IPS-15b (cell line): Measurements from ENCODE around the gene CNDP2.

Experiments
- H3K27me3 ChIP-seq: one replicate; pipeline ENCODE4 v1.6.1; 2013; ENCODE audit warnings: low read length; ENCODE audit not compliant: control insufficient read depth, insufficient read depth
- H3K36me3 ChIP-seq: one replicate; pipeline ENCODE4 v1.6.1; 2013; ENCODE audit warnings: low read length; ENCODE audit not compliant: control insufficient read depth, insufficient read depth
- H3K4me1 ChIP-seq: one replicate; pipeline ENCODE4 v1.6.1; 2013; ENCODE audit warnings: mild to moderate bottlenecking, low read length; ENCODE audit not compliant: control insufficient read depth, insufficient read depth
- H3K4me3 ChIP-seq: one replicate; pipeline ENCODE4 v1.5.1; 2013; ENCODE audit warnings: low read depth, low read length
- H3K9ac ChIP-seq: one replicate; pipeline ENCODE4 v1.6.1; 2013; ENCODE audit warnings: low read depth, mild to moderate bottlenecking, low read length
- H3K9me3 ChIP-seq: one replicate; pipeline ENCODE4 v1.6.1; 2013; ENCODE audit warnings: mild to moderate bottlenecking, low read length; ENCODE audit not compliant: control insufficient read depth, insufficient read depth

CNDP2 gene

DNA sequence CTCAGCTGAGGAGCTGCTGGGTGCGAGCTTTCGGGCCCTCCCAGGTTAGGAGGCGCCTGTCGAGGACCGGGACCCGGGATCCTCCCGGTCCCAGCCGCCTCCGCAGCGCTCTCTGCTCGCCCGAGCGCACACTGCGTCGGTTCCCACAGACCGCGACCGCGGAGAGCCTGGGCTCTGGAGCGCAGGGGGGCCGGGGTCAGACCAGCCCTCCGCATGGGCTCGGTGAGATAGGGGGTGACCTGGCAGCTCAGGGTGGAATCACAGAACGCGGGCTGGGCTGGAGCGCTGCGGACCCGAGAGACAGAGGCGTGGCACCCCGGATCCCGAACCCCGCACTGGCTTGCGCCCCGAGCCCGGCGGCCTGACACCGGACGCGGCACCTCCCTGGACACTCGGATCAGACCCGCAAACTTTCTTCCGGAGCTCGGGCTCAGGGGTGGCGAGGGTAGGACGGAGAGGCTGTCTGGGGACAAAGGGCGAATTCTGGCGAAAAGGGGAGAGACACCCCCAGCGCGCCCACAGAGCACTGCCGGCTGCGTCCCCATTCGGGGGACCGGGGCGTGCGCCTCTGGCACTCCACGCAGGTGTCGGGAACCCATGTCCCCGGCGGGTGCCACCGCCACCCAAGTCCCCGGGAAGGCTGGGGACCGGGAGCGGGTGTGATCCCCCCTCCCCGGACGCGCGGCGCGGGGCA lies 39.7 kb upstream of the CNDP2 start:
- Histone ChIP-seq H3K27me3 (peaks cover 54% of the 10 kb centered on the region), H3K9ac (no peak overlapping the region), H3K4me1 (no peaks in the 10 kb centered on the region), H3K4me3 (peak overlapping the region; percentile 56), H3K9me3 (no peaks in the 10 kb centered on the region), H3K36me3 (no peaks in the 10 kb centered on the region)

DNA sequence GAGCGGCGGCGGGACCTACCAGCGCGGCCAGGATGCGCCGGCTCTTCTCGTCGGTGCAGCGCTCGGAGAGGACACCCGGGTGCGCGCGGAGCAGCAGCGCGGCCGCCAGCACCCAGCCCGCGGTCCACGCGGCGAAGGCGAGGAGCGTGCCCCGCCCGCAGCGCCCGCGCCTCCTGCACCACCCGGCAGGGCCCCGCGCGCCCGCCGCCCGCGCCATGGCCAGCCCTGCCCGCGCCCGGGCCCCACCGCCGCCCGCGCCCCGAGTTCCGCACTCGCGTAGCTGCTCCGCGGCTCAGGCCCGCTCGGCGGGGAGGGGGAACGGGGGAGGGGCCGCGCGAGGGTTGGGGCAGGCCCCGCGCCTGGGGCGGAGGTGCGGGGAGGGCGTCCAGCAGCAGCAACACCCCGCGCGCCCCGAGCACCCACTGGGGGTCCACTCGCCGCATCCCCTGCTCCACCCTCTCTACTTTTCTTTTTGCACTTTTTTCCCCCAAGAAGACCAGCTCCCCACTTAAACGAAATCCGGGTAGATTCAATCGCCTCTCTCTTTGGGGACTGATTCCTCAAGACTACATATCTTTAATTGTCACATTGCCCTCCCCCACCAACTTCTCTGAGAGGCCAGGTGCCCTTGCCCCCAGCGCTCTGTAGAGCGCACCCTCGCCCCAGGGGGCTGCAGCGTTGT lies 39.0 kb upstream of the CNDP2 start, which contains the start of gene DIPK1C:
DIPK1C (minus strand) TSS at position 266 of the 682 bp plus-strand sequence; CDS start at position 217, 49 bp downstream.
- Histone ChIP-seq H3K4me3 (peak within 1 kb of the TSS; percentile 56), H3K27me3 (peaks cover 54% of the 10 kb centered on the region), H3K9me3 (no peaks in the 10 kb centered on the region), H3K4me1 (no peaks in the 10 kb centered on the region), H3K36me3 (no peaks in the 10 kb centered on the region), H3K9ac (no peak within 1 kb of the TSS)

DNA sequence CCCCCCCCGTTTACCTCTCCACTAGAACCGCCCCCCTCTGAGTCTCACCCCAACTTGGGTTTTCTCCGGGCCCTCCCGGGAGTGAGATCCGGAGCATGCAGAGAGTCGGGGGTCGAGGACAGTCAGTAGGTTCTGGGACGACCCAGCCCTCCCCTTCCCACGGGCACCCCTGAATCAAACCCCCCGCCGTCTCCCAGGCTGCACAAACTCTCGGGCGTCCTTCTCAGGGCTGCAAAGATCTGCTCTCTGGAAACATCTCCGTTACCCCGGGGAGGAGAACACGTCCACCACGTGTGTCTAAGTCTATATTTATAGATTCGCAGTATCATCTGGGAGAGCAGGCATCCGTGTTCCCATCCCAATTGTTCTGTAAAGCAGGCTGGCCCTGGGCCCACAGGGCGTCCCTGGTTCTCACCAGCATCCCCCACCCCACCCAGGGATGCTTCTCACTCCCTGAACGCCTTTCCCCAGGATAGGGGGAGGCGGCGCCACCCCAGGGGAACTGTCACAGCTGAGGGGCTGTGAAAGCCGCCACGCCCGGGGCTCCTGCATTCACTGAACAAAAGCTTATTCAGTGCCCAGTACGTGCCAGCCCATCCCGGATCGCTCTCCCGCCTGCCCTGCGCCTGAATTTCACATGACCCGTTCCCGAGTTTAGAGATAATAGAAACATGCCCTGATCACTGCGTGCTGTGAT lies 38.3 kb upstream of the CNDP2 start:
- H3K9ac ChIP-seq, result no peak overlapping the region
- H3K4me3 ChIP-seq, result peak overlapping the region; percentile 39
- H3K9me3 ChIP-seq, result no peaks in the 10 kb centered on the region
- no peaks in the 10 kb centered on the region for H3K36me3 ChIP-seq
- no peaks in the 10 kb centered on the region for H3K4me1 ChIP-seq
- peaks cover 54% of the 10 kb centered on the region for H3K27me3 ChIP-seq

DNA sequence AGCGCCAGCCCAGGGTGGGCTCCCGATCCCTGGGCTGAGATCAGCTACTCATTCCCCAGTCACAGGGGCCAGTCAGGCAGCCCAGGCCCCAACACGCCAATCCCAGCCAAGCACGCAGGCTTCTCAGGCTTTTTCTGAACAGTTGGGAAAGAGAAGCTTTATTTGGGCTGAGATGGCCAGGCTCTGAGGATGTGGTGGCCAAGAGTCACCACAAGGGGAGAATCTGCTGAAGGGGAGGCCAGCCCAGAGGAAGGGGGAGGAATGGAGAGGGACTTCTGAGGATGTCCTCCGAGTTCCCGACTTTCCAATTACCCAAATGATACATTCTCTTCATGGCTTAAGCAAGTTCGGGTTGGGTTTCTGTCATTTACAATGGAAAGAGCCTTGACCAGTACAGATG lies 36.3 kb upstream of the CNDP2 start:
- no peaks in the 10 kb centered on the region for H3K36me3 ChIP-seq
- peaks cover 45% of the 10 kb centered on the region for H3K27me3 ChIP-seq
- H3K4me1 ChIP-seq, result no peaks in the 10 kb centered on the region
- H3K4me3 ChIP-seq, result no peak overlapping the region
- no peaks in the 10 kb centered on the region for H3K9me3 ChIP-seq
- no peak overlapping the region for H3K9ac ChIP-seq

DNA sequence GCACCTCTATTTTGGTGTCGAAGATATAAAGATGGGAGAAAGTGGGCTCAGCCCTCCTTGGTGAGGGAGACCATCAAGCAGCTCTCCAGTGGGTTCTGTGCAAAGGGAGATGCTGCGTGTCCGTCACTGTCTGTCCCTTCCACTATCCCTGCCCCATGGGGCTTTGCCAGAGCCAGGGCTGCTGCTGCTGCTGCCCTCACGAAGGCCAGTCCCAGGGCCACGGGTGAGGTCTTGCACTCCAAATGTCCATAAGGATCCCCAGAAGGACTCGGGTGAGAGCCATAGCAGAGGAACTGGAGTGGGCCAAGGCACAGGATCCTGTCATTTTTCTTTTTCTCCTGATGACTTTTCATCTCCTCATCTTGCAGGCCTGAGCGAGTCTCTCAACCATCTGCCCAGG lies 35.3 kb upstream of the CNDP2 start:
- Histone ChIP-seq H3K9ac (no peak overlapping the region), H3K9me3 (no peaks in the 10 kb centered on the region), H3K36me3 (no peaks in the 10 kb centered on the region), H3K27me3 (peaks cover 36% of the 10 kb centered on the region), H3K4me3 (no peak overlapping the region), H3K4me1 (no peaks in the 10 kb centered on the region)

GRCh38 chr18:74463254-74463653 lies 32.9 kb upstream of the CNDP2 start:
- Histone ChIP-seq H3K9me3 (no peaks in the 10 kb centered on the region), H3K36me3 (no peaks in the 10 kb centered on the region), H3K9ac (no peak overlapping the region), H3K4me3 (no peak overlapping the region), H3K4me1 (no peaks in the 10 kb centered on the region), H3K27me3 (peaks cover 15% of the 10 kb centered on the region)

DNA sequence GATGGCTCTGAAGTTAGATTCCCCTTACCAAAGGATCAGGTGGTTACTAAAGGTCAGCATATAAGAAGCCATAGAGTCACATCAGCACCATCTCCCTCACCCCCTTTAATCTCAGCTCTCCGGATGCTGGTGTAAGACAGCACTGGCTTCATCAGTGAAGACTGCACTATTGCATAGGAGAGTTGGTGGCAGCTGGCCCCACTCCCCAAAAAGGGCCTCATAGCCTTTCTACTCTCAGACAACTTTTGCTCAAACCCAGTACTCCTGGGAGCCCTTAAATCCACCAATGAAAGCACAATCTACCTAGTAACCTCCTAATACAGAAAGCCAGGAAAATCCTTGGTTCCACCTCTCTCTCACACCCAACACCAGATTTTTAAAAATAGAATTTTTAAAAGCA lies 32.2 kb upstream of the CNDP2 start:
- no peak overlapping the region for H3K4me3 ChIP-seq
- peaks cover 8% of the 10 kb centered on the region for H3K27me3 ChIP-seq
- no peaks in the 10 kb centered on the region for H3K4me1 ChIP-seq
- no peak overlapping the region for H3K9ac ChIP-seq
- H3K36me3 ChIP-seq, result no peaks in the 10 kb centered on the region
- no peaks in the 10 kb centered on the region for H3K9me3 ChIP-seq

GRCh38 chr18:74465775-74466174 lies 30.4 kb upstream of the CNDP2 start:
- Histone ChIP-seq H3K9ac (no peak overlapping the region), H3K9me3 (no peaks in the 10 kb centered on the region), H3K4me3 (no peak overlapping the region), H3K4me1 (no peaks in the 10 kb centered on the region), H3K36me3 (no peaks in the 10 kb centered on the region), H3K27me3 (no peaks in the 10 kb centered on the region)

GRCh38 chr18:74468547-74469061 lies 27.6 kb upstream of the CNDP2 start:
- Histone ChIP-seq H3K4me3 (no peak overlapping the region), H3K9ac (no peak overlapping the region), H3K4me1 (no peaks in the 10 kb centered on the region), H3K9me3 (no peaks in the 10 kb centered on the region), H3K27me3 (no peaks in the 10 kb centered on the region), H3K36me3 (no peaks in the 10 kb centered on the region)

GRCh38 chr18:74472312-74472711 lies 23.9 kb upstream of the CNDP2 start:
- no peak overlapping the region for H3K4me3 ChIP-seq
- H3K4me1 ChIP-seq, result no peaks in the 10 kb centered on the region

DNA sequence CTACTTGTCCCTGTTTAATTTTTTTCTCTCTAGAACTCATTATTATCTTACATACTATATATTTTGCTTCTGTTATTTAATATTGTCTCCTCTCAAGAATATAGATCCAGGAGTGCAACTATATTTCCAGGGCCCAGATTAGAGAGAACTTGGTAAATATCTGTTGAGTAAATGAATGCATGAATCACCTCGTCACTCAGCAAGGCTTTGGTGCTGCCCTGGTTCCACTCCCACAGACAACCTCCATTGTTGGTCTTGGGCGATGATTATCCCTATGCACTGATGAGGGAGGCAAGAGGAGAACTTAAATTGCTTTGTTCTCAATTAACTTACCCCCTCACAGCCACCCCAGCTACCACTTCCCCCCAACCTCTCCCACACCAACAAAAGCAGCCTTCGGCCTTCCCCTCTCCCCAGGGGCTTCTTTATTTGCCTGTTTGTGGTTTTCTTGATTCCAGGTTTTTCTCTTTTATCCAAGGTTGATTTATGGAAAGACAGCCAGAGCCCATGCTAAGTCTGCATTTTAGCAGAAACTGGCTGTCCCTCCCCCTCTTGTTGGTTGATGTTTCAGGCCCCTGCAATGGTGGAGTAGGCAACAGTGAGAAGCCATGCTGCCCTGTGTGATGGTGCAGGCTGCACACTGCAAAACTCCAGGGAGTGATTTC lies 22.1 kb upstream of the CNDP2 start:
- no peaks in the 10 kb centered on the region for H3K4me1 ChIP-seq
- H3K9me3 ChIP-seq, result no peaks in the 10 kb centered on the region
- H3K36me3 ChIP-seq, result no peaks in the 10 kb centered on the region
- no peak overlapping the region for H3K9ac ChIP-seq
- H3K27me3 ChIP-seq, result no peaks in the 10 kb centered on the region
- no peak overlapping the region for H3K4me3 ChIP-seq

More at GRCh38 chr18:74472312-74472711, 23.9 kb upstream of the CNDP2 start:
- no peaks in the 10 kb centered on the region for H3K36me3 ChIP-seq
- H3K9me3 ChIP-seq, result no peaks in the 10 kb centered on the region
- H3K27me3 ChIP-seq, result no peaks in the 10 kb centered on the region
- H3K9ac ChIP-seq, result no peak overlapping the region
